Fibroblast of lung (primary cell): ENCODE data around the gene WDR54. TPM values are rescaled to one million over a fixed set of nuclear protein-coding genes. Genes with fewer than 3 reads are reported as not detected.

Experiments used
- DNase-seq, 2 donors: peaks; one replicate each; pipeline versions ENCODE4 v3.0.0 to v3.0.0-alpha.2; 2010; ENCODE audit warnings: low read depth in 2 of 2
- H2AFZ ChIP-seq: 2 replicates; pipeline ENCODE4 v1.5.1; 2012; ENCODE audit warnings: low read length, control low read depth, inconsistent platforms
- H3K27ac ChIP-seq: 2 replicates; pipeline ENCODE4 v1.5.1; 2011; ENCODE audit warnings: low read length, control low read depth; ENCODE audit not compliant: insufficient read depth
- H3K27me3 ChIP-seq: 2 replicates; pipeline ENCODE4 v1.5.1; 2011; ENCODE audit warnings: mild to moderate bottlenecking, low read length; ENCODE audit not compliant: control insufficient read depth, insufficient read depth
- H3K36me3 ChIP-seq: 2 replicates; pipeline ENCODE4 v1.5.1; 2011; ENCODE audit warnings: low read length; ENCODE audit not compliant: control insufficient read depth, insufficient read depth
- H3K4me1 ChIP-seq: 2 replicates; pipeline ENCODE4 v1.5.1; 2011; ENCODE audit warnings: low read length; ENCODE audit not compliant: control insufficient read depth, insufficient read depth; ENCODE audit errors: extremely low read depth
- H3K4me2 ChIP-seq: 2 replicates; pipeline ENCODE4 v1.5.1; 2011; ENCODE audit warnings: low read length, control low read depth; ENCODE audit not compliant: insufficient read depth; ENCODE audit errors: extremely low read depth
- H3K4me3 ChIP-seq, 4 experiments: fragments of 200-600 bp in 1 of 4; sonication (generic) in 1 of 4; replicated peaks in 1 of 4; 2 replicates each; pipeline ENCODE4 v1.5.1; 2011 to 2016; ENCODE audit warnings: low read length in 4 of 4, low read depth in 3 of 4, mild to moderate bottlenecking in 3 of 4, control low read depth in 2 of 4, inconsistent platforms in 1 of 4, mixed read lengths in 1 of 4; ENCODE audit not compliant: insufficient read depth in 1 of 4; ENCODE audit errors: control extremely low read depth in 1 of 4
- H3K79me2 ChIP-seq: 2 replicates; pipeline ENCODE4 v1.5.1; 2012; ENCODE audit warnings: mild to moderate bottlenecking, low read length, inconsistent platforms; ENCODE audit not compliant: control insufficient read depth, insufficient read depth
- H3K9ac ChIP-seq: 2 replicates; pipeline ENCODE4 v1.5.1; 2011; ENCODE audit warnings: mild to moderate bottlenecking, low read length, control low read depth; ENCODE audit not compliant: insufficient read depth
- H3K9me3 ChIP-seq: 2 replicates; pipeline ENCODE4 v1.5.1; 2012; ENCODE audit warnings: low read depth, low read length; ENCODE audit not compliant: control insufficient read depth, insufficient read depth
- H4K20me1 ChIP-seq: 2 replicates; pipeline ENCODE4 v1.5.1; 2011; ENCODE audit warnings: low read length; ENCODE audit not compliant: control insufficient read depth, insufficient read depth; ENCODE audit errors: extremely low read depth
- CTCF ChIP-seq, 2 donors: IDR thresholded peaks in 1 of 2; conservative IDR thresholded peaks in 1 of 2; 1 replicate in 1 of 2; 2 replicates in 1 of 2; pipeline ENCODE4 v1.5.1; 2011 to 2012; ENCODE audit warnings: low read length in 2 of 2, control low read depth in 1 of 2, inconsistent platforms in 1 of 2, low read depth in 1 of 2, mild to moderate bottlenecking in 1 of 2
- EZH2 ChIP-seq: IDR thresholded peaks from 2 replicates; pipeline ENCODE4 v1.5.1; 2012; ENCODE audit warnings: low read length, control low read depth, mild to moderate bottlenecking; ENCODE audit errors: missing control alignments
- polyA plus RNA-seq, 2 donors: library from polyadenylated mRNA; depleted of rRNA in 1 of 2; stranded (reverse) in 1 of 2; unstranded in 1 of 2; fragments of >200 nt; gene quantifications; 2 replicates each; pipeline ENCODE4 v1.2.1, GENCODE V29; 2011 to 2012; ENCODE audit warnings: missing spikeins in 1 of 2
- total RNA-seq: library from RNA; depleted of rRNA; stranded (reverse); fragments of >200 nt; gene quantifications from 2 replicates; pipeline ENCODE4 v1.2.1, GENCODE V29; 2014

Gene WDR54
- total and polyA plus RNA-seq, 2 donors (not counting 1 experiment from before 2014, with no cell fraction given), result 24.3 to 27.1 TPM

DNA sequence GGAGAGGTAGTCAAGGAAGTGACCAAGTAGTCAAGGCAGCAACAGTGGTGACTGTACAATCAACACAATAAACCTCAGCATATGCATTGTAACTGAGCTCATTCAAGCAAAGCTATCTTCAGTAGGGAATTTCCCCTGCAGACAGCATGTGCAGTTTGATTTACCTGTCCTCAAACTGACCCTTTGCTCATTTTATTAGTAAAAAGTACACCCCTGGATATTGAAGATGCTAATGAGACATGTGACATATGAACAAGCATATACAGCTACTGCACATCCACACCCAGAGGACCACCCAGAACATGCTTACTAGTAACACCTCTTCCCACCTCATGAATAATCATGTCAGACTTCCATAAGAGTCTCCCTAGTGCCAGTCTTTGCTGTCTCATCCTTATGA lies 15.5 kb upstream of the WDR54 start:
- TF ChIP-seq CTCF (conservative IDR thresholded peaks at IDR 0.05 in 1 of 2, IDR thresholded peaks at IDR 0.05 in 1 of 2; ENCODE audit: low read depth in 1 of 2, low read length in 2 of 2) (no peak), EZH2 (no peak)
- Histone ChIP-seq H4K20me1 (no peaks in the 10 kb centered on the region), H3K79me2 (no peaks in the 10 kb centered on the region), H2AFZ (no peak overlapping the region), H3K9me3 (no peaks in the 10 kb centered on the region), H3K9ac (no peak overlapping the region), H3K4me1 (no peaks in the 10 kb centered on the region), H3K36me3 (no peaks in the 10 kb centered on the region), H3K27ac (no peak overlapping the region), H3K4me3 (no peak overlapping the region), H3K27me3 (no peaks in the 10 kb centered on the region), H3K4me2 (no peak overlapping the region)
- DNase-seq, result no peak

- Histone ChIP-seq H3K9ac (no peak overlapping the region), H3K27me3 (no peaks in the 10 kb centered on the region), H2AFZ (no peak overlapping the region), H3K4me1 (no peaks in the 10 kb centered on the region), H3K4me3 (no peak overlapping the region), H3K79me2 (no peaks in the 10 kb centered on the region), H3K9me3 (no peaks in the 10 kb centered on the region), H4K20me1 (no peaks in the 10 kb centered on the region), H3K27ac (no peak overlapping the region), H3K36me3 (no peaks in the 10 kb centered on the region), H3K4me2 (no peak overlapping the region)
- no peak for DNase-seq
- TF ChIP-seq CTCF (conservative IDR thresholded peaks at IDR 0.05 in 1 of 2, IDR thresholded peaks at IDR 0.05 in 1 of 2; ENCODE audit: low read depth in 1 of 2, low read length in 2 of 2), result no peak
- no peak for TF ChIP-seq EZH2
Measured at GRCh38 chr2:74407682-74408081, 13.8 kb upstream of the WDR54 start.

GRCh38 chr2:74413001-74413698 lies 8.4 kb upstream of the WDR54 start:
- Histone ChIP-seq H3K4me1 (peaks cover 9% of the 10 kb centered on the region), H3K36me3 (no peaks in the 10 kb centered on the region), H2AFZ (no peak overlapping the region), H4K20me1 (no peaks in the 10 kb centered on the region), H3K9ac (no peak overlapping the region), H3K27ac (no peak overlapping the region), H3K27me3 (no peaks in the 10 kb centered on the region), H3K4me2 (no peak overlapping the region), H3K79me2 (no peaks in the 10 kb centered on the region), H3K4me3 (no peak overlapping the region), H3K9me3 (no peaks in the 10 kb centered on the region)
- no peak for TF ChIP-seq CTCF (conservative IDR thresholded peaks at IDR 0.05 in 1 of 2, IDR thresholded peaks at IDR 0.05 in 1 of 2; ENCODE audit: low read depth in 1 of 2, low read length in 2 of 2)
- TF ChIP-seq EZH2, result no peak
- no peak for DNase-seq
